Posterior cingulate gyrus (tissue), 11 donors: ENCODE measurements around the gene GPR33.
"Not testable (repeated sequence)": the region's sequence is repeated elsewhere in the genome, so short reads cannot be mapped to it uniquely, and the experiment has no call there.

Experiments
- DNase-seq, 10 donors: peaks; one replicate each; pipeline versions ENCODE4 v3.0.0 to v3.0.0-alpha.2; 2020 to 2021; ENCODE audit warnings: mixed read lengths in 3 of 10
- intact Hi-C: fragments of 100-400 bp; cut with DNase I; formaldehyde crosslinking; loops from one replicate; pipeline ENCODE4 v1.15.1; 2023

Gene GPR33

GRCh38 chr14:31462450-31462849, 25.4 kb downstream of the GPR33 start:
- intact Hi-C loops, DNase-seq: not testable (repeated sequence)

GRCh38 chr14:31461545-31461944, 26.3 kb downstream of the GPR33 start:
- no peak for DNase-seq
- intact Hi-C loops = no loop called here

GRCh38 chr14:31457665-31458659, 29.9 kb downstream of the GPR33 start:
- intact Hi-C loops = loop anchor here (2.0 to 10.0 kb wide), 3 partner anchors 37 to 797 kb away; partner anchors contain the start of genes HEATR5A and NUBPL
- no peak for DNase-seq

GRCh38 chr14:31456841-31457664, 30.8 kb downstream of the GPR33 start, which contains the start of gene DTD2:
Gene DTD2 (minus strand): TSS chr14:31457506. CDS start chr14:31457393, 113 bp downstream.
- DNase-seq = peak; percentile 92 to 99 (median 96)
- intact Hi-C loops = loop anchor here (2.0 to 10.0 kb wide), 3 partner anchors 36 to 798 kb away; partner anchors contain the start of genes HEATR5A and NUBPL

GRCh38 chr14:31449971-31450610, 37.7 kb downstream of the GPR33 start:
- intact Hi-C loops = loop anchor here (10.0 kb wide), 1 partner anchor 805 kb away; no protein-coding TSS in a partner anchor
- DNase-seq = no peak

- no peak for DNase-seq
- intact Hi-C loops = no loop called here
Measured at GRCh38 chr14:31449136-31449535, 38.7 kb downstream of the GPR33 start.

- no peak for DNase-seq
- intact Hi-C loops = no loop called here
Measured at GRCh38 chr14:31445703-31446102, 42.1 kb downstream of the GPR33 start.

GRCh38 chr14:31442284-31442683, 45.6 kb downstream of the GPR33 start:
- no peak for DNase-seq
- intact Hi-C loops = no loop called here

GRCh38 chr14:31441273-31442111, 46.3 kb downstream of the GPR33 start:
- intact Hi-C loops = no loop called here
- no peak for DNase-seq

GRCh38 chr14:31440280-31440679, 47.6 kb downstream of the GPR33 start:
- DNase-seq = no peak
- intact Hi-C loops = no loop called here

GRCh38 chr14:31439561-31439960, 48.3 kb downstream of the GPR33 start:
- DNase-seq = no peak
- intact Hi-C loops = no loop called here

GRCh38 chr14:31437045-31437691, 50.7 kb downstream of the GPR33 start:
- DNase-seq = peak in 1 of 10 donors; percentile 83
- intact Hi-C loops = not testable (repeated sequence)

GRCh38 chr14:31435276-31435675, 52.6 kb downstream of the GPR33 start:
- DNase-seq = no peak
- intact Hi-C loops = no loop called here
